Fibroblast of mammary gland (primary cell): ENCODE measurements around the gene PARVG.
A peak's percentile ranks its signal among the peaks of the same experiment; 100 is the strongest.

Experiments
- DNase-seq: peaks from one replicate; pipeline ENCODE4 v3.0.0-alpha.2; 2010; ENCODE audit warnings: low read depth
- H3K4me3 ChIP-seq: 2 replicates; pipeline ENCODE4 v1.5.1; 2011; ENCODE audit warnings: low read depth, mild to moderate bottlenecking, low read length, moderate library complexity; ENCODE audit not compliant: control insufficient read depth
- TF ChIP-seq, protein P1 (sequence below): conservative IDR thresholded peaks from 2 replicates; pipeline ENCODE4 v1.5.1; 2011; ENCODE audit warnings: low read depth, low read length, inconsistent platforms; ENCODE audit not compliant: control insufficient read depth, insufficient read depth

The PARVG gene

DNA sequence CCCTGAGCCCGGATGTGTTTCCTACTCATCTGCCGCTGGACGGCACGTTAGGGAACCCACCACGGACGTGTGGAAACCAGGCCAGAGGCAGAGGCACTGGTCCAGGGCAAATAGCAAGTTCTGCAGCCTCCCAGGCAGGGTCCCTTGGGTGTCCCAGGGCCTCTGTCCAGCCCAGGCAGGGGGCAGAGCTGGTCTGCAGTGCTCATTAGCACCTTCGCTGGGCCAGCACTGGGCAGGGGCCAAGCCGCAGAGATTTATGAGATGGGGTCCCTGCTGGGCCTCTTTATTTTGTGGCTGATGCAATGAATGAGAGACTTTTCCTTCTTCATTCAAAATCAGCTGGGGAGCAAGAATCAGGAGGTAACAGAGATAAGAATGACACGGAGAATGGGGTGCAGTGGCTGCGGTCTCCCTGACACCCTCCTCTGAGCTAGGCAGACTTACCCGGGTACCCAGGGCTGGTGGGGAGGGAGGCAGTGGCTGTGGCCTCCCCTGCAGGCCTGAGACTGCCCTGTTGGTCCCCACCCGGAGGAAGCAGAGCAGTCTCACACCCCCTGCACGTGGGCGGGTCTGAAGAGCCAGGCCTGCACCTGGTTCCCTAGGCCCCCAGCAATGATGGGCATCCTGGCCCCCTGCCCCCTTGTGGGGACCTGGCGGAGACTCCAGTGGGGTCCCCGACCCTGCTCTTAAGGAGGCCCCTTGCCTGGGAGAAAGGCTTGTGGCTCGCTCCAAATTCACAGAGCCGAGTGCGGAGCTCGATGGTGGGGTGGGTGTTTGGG lies 14.0 kb upstream of the PARVG start:
- TF ChIP-seq, protein P1, sequence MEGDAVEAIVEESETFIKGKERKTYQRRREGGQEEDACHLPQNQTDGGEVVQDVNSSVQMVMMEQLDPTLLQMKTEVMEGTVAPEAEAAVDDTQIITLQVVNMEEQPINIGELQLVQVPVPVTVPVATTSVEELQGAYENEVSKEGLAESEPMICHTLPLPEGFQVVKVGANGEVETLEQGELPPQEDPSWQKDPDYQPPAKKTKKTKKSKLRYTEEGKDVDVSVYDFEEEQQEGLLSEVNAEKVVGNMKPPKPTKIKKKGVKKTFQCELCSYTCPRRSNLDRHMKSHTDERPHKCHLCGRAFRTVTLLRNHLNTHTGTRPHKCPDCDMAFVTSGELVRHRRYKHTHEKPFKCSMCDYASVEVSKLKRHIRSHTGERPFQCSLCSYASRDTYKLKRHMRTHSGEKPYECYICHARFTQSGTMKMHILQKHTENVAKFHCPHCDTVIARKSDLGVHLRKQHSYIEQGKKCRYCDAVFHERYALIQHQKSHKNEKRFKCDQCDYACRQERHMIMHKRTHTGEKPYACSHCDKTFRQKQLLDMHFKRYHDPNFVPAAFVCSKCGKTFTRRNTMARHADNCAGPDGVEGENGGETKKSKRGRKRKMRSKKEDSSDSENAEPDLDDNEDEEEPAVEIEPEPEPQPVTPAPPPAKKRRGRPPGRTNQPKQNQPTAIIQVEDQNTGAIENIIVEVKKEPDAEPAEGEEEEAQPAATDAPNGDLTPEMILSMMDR: no peak
- no peak for DNase-seq
- no peak overlapping the region for H3K4me3 ChIP-seq

DNA sequence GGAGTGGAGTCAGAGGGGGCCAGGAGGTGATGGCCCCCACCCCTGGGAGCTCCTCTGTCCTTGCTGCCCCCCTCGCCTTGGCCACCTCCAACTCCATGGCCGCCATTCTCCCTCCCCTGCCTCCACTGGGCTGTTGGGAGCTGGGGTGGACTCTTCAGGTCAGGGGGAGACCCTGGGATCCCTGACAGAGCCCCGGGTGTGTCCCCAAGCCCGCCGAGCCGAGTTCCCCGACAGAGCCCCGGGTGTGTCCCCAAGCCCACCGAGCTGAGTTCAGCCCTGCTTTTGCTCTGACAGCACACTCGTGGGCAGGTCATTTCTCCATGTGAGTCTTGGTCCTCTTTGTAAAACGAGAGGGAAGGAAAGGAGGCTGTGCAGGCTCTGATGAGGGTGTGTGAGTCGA lies 13.2 kb upstream of the PARVG start:
- TF ChIP-seq, protein P1: no peak
- no peak for DNase-seq
- H3K4me3 ChIP-seq: no peak overlapping the region

DNA sequence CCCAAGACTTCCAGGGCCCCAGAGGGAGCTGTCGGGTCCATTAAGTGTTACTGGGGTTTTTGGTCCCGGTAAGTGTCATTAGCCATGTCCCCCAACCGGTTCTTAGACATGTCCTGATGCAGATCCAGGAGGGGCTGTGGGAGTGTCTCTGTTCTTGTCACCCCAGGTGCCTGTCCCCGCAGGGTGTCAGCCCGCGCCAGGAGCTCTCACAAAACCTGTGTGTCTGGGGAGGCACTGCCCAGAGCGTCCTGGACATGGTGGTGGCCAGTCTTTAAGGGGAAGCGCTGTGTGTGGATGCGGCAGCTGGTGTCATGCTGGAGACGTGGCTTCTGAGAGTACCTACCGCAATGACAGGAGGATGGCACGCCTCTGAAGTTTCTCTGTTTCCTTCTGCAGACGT lies 12.5 kb upstream of the PARVG start:
- no peak overlapping the region for H3K4me3 ChIP-seq
- TF ChIP-seq, protein P1: no peak
- DNase-seq: no peak

DNA sequence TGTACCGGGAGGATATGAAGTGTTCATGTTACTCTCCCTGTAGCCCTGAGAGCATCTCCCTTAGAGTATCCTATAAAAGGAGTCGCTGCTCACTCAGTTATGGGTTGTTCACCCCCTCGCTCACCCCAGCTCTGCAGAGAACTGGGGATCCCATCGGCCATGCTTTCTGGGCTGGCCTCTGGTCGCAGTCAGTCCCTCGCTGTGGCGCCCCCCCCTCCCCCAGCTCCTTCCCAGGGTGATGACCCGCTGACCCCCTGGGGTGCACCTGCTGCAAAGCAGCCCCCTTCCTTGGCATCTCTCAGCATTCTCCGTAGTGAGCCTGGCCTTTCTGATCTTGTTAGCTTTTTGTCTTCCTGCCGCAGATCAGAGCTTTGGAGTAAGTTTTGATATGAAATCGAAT lies 10.3 kb upstream of the PARVG start:
- no peak for DNase-seq
- H3K4me3 ChIP-seq: no peak overlapping the region
- TF ChIP-seq, protein P1: no peak

DNA sequence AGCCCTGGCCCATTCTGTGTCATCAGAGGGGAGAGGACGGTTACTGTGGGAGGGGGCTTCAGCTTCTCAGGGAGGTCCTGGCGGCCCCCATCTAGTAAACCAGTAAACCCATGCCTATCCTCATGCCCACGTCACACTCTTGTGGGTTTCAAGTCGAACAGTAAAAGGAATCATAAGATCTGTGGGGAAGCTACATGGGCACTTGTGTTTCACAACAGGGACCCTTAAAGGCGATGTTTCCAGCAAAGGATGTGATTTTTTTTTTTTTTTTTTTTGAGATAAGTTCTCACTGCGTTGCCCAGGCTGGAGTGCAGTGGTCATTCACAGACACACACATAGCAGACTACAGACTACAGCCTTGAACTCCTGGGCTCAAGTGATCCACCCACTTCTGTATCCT lies 9.2 kb upstream of the PARVG start:
- TF ChIP-seq, protein P1: no peak
- H3K4me3 ChIP-seq: no peak overlapping the region
- DNase-seq: no peak

DNA sequence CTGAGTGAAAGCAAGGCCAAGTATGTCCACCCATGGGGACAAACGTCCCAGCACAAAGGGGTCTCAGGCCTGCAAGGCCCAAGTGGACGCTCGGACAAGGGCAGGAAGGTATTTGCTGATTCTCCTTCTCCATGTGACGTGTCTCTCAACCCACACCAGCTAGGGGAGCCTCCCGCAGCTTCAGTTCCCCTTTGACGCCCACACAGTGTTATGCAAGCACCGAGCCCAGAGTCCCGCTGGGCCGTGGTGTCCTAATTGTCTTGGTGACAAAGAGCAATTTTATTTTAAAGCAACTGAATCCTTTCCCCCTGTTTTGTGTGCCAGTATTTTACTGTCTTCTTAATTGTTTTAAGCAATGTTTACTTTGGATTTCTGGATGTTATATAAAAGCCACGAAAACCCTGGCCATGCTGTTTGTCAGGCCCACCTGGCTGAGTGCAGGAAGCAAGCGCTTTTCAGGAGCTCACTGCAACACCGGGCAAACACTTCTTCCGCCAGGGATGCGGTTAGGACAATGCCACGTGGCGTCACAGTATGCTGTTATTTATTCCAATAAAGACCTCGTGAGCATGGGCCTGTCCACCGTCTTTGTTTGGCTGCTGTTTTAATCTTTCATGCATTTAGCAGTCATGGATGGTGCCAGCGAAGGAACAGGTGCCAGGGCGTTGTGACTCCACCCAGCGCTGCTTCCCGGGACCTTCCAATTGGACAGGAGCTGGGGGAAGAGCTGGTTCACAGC lies 8.2 kb upstream of the PARVG start:
- TF ChIP-seq, protein P1: no peak
- no peak overlapping the region for H3K4me3 ChIP-seq
- peak; percentile 34 for DNase-seq
